IPS-20b (cell line): ENCODE results near the gene BCKDHB.
"Not testable (repeated sequence)": the region's sequence is repeated elsewhere in the genome, so short reads cannot be mapped to it uniquely, and the experiment has no call there.

Experiments
- H3K27ac ChIP-seq: one replicate; pipeline ENCODE4 v1.5.1; 2013; ENCODE audit warnings: low read length
- H3K27me3 ChIP-seq: 2 replicates; pipeline ENCODE4 v1.6.1; 2013; ENCODE audit warnings: mild to moderate bottlenecking, low read length, inconsistent platforms; ENCODE audit not compliant: insufficient read depth
- H3K36me3 ChIP-seq: 2 replicates; pipeline ENCODE4 v1.6.1; 2013; ENCODE audit warnings: low read depth, mild to moderate bottlenecking, inconsistent platforms, low read length, moderate library complexity; ENCODE audit not compliant: insufficient read depth
- H3K4me1 ChIP-seq: 2 replicates; pipeline ENCODE4 v1.6.1; 2013; ENCODE audit warnings: mild to moderate bottlenecking, control low read depth, inconsistent platforms, low read length, moderate library complexity; ENCODE audit not compliant: insufficient read depth
- H3K4me3 ChIP-seq: 2 replicates; pipeline ENCODE4 v1.5.1; 2013; ENCODE audit warnings: mild to moderate bottlenecking, low read length, inconsistent platforms
- H3K9ac ChIP-seq: 2 replicates; pipeline ENCODE4 v1.6.1; 2013; ENCODE audit warnings: low read depth, mild to moderate bottlenecking, inconsistent platforms, low read length, moderate library complexity
- H3K9me3 ChIP-seq: 2 replicates; pipeline ENCODE4 v1.6.1; 2013; ENCODE audit warnings: mild to moderate bottlenecking, low read depth, low read length, inconsistent platforms; ENCODE audit not compliant: insufficient read depth

The BCKDHB gene

GRCh38 chr6:80268865-80269730, 162.6 kb downstream of the BCKDHB start:
- H3K36me3 ChIP-seq = no peaks in the 10 kb centered on the region
- no peaks in the 10 kb centered on the region for H3K4me1 ChIP-seq
- no peak overlapping the region for H3K9ac ChIP-seq
- no peak overlapping the region for H3K4me3 ChIP-seq
- no peaks in the 10 kb centered on the region for H3K9me3 ChIP-seq
- no peaks in the 10 kb centered on the region for H3K27me3 ChIP-seq
- H3K27ac ChIP-seq = no peak overlapping the region

GRCh38 chr6:80271074-80271473, 164.6 kb downstream of the BCKDHB start:
- Histone ChIP-seq H3K4me1 (no peaks in the 10 kb centered on the region), H3K27me3 (no peaks in the 10 kb centered on the region), H3K9me3 (no peaks in the 10 kb centered on the region), H3K4me3 (no peak overlapping the region), H3K9ac (no peak overlapping the region), H3K36me3 (no peaks in the 10 kb centered on the region), H3K27ac (no peak overlapping the region)

GRCh38 chr6:80272988-80273387, 166.5 kb downstream of the BCKDHB start:
- H3K9ac ChIP-seq = no peak overlapping the region
- H3K9me3 ChIP-seq = no peaks in the 10 kb centered on the region
- H3K4me1 ChIP-seq = no peaks in the 10 kb centered on the region
- no peaks in the 10 kb centered on the region for H3K36me3 ChIP-seq
- H3K4me3 ChIP-seq = no peak overlapping the region
- no peak overlapping the region for H3K27ac ChIP-seq
- H3K27me3 ChIP-seq = no peaks in the 10 kb centered on the region

- no peaks in the 10 kb centered on the region for H3K9me3 ChIP-seq
- H3K27me3 ChIP-seq = no peaks in the 10 kb centered on the region
- H3K4me1 ChIP-seq = no peaks in the 10 kb centered on the region
- H3K4me3 ChIP-seq = no peak overlapping the region
- no peak overlapping the region for H3K9ac ChIP-seq
- H3K36me3 ChIP-seq = no peaks in the 10 kb centered on the region
- no peak overlapping the region for H3K27ac ChIP-seq
Measured at GRCh38 chr6:80276861-80277260, 170.4 kb downstream of the BCKDHB start.

GRCh38 chr6:80277501-80277900, 171.0 kb downstream of the BCKDHB start:
- Histone ChIP-seq H3K4me3 (no peak overlapping the region), H3K36me3 (no peaks in the 10 kb centered on the region), H3K27ac (no peak overlapping the region), H3K9ac (no peak overlapping the region), H3K9me3 (no peaks in the 10 kb centered on the region), H3K4me1 (no peaks in the 10 kb centered on the region), H3K27me3 (no peaks in the 10 kb centered on the region)

- Histone ChIP-seq H3K27me3 (no peaks in the 10 kb centered on the region), H3K9me3 (no peaks in the 10 kb centered on the region), H3K36me3 (no peaks in the 10 kb centered on the region), H3K4me1 (no peaks in the 10 kb centered on the region), H3K4me3 (no peak overlapping the region), H3K27ac (no peak overlapping the region), H3K9ac (no peak overlapping the region)
Measured at GRCh38 chr6:80280262-80281010, 174.0 kb downstream of the BCKDHB start.

- Histone ChIP-seq H3K27me3 (no peaks in the 10 kb centered on the region), H3K36me3 (no peaks in the 10 kb centered on the region), H3K27ac (no peak overlapping the region), H3K4me1 (no peaks in the 10 kb centered on the region), H3K9ac (no peak overlapping the region), H3K9me3 (no peaks in the 10 kb centered on the region), H3K4me3 (no peak overlapping the region)
Measured at GRCh38 chr6:80282913-80283554, 176.6 kb downstream of the BCKDHB start.

- no peaks in the 10 kb centered on the region for H3K36me3 ChIP-seq
- H3K27ac ChIP-seq = no peak overlapping the region
- H3K4me1 ChIP-seq = no peaks in the 10 kb centered on the region
- no peak overlapping the region for H3K4me3 ChIP-seq
- peaks cover 7% of the 10 kb centered on the region for H3K9me3 ChIP-seq
- H3K27me3 ChIP-seq = no peaks in the 10 kb centered on the region
- H3K9ac ChIP-seq = no peak overlapping the region
Measured at GRCh38 chr6:80287112-80287511, 180.6 kb downstream of the BCKDHB start.

GRCh38 chr6:80287607-80288006, 181.1 kb downstream of the BCKDHB start:
- no peaks in the 10 kb centered on the region for H3K27me3 ChIP-seq
- H3K4me1 ChIP-seq = no peaks in the 10 kb centered on the region
- no peak overlapping the region for H3K4me3 ChIP-seq
- H3K9ac ChIP-seq = no peak overlapping the region
- no peak overlapping the region for H3K27ac ChIP-seq
- H3K9me3 ChIP-seq = peaks cover 12% of the 10 kb centered on the region
- H3K36me3 ChIP-seq = no peaks in the 10 kb centered on the region

GRCh38 chr6:80289727-80290126, 183.3 kb downstream of the BCKDHB start:
- Histone ChIP-seq H3K9ac (no peak overlapping the region), H3K27me3 (no peaks in the 10 kb centered on the region), H3K9me3 (peaks cover 34% of the 10 kb centered on the region), H3K4me1 (no peaks in the 10 kb centered on the region), H3K36me3 (no peaks in the 10 kb centered on the region), H3K27ac (no peak overlapping the region), H3K4me3 (no peak overlapping the region)

- H3K27me3 ChIP-seq, H3K36me3 ChIP-seq, H3K9ac ChIP-seq, H3K27ac ChIP-seq, H3K4me1 ChIP-seq, H3K4me3 ChIP-seq: not testable (repeated sequence)
- peaks cover 42% of the 10 kb centered on the region for H3K9me3 ChIP-seq
Measured at GRCh38 chr6:80294531-80294930, 188.1 kb downstream of the BCKDHB start.
